Panc1 (cell line): ENCODE measurements around the gene UGT1A5.

ENCODE experiments used
- POLR2AphosphoS5 ChIP-seq: IDR thresholded peaks from 2 replicates; pipeline ENCODE4 v1.6.1; 2012; ENCODE audit warnings: mild to moderate bottlenecking, low read depth, low read length, moderate library complexity
- TCF7L2 ChIP-seq: IDR thresholded peaks from 2 replicates; pipeline ENCODE4 v1.6.1; 2011; ENCODE audit warnings: mild to moderate bottlenecking, low read depth, low read length, inconsistent platforms
- TF ChIP-seq, protein P1 (sequence below): fragments of 450-650 bp; IDR thresholded peaks from 2 replicates; pipeline ENCODE4 v1.5.1; 2017; ENCODE audit warnings: mild to moderate bottlenecking
- TF ChIP-seq, protein P2 (sequence below), 2 experiments: IDR thresholded peaks; 2 replicates each; pipeline ENCODE4 v1.6.1; 2011 to 2012; ENCODE audit warnings: low read depth in 2 of 2, control low read depth in 1 of 2, low read length in 1 of 2, mild to moderate bottlenecking in 1 of 2, moderate library complexity in 1 of 2; ENCODE audit not compliant: insufficient read depth in 1 of 2

DNA sequence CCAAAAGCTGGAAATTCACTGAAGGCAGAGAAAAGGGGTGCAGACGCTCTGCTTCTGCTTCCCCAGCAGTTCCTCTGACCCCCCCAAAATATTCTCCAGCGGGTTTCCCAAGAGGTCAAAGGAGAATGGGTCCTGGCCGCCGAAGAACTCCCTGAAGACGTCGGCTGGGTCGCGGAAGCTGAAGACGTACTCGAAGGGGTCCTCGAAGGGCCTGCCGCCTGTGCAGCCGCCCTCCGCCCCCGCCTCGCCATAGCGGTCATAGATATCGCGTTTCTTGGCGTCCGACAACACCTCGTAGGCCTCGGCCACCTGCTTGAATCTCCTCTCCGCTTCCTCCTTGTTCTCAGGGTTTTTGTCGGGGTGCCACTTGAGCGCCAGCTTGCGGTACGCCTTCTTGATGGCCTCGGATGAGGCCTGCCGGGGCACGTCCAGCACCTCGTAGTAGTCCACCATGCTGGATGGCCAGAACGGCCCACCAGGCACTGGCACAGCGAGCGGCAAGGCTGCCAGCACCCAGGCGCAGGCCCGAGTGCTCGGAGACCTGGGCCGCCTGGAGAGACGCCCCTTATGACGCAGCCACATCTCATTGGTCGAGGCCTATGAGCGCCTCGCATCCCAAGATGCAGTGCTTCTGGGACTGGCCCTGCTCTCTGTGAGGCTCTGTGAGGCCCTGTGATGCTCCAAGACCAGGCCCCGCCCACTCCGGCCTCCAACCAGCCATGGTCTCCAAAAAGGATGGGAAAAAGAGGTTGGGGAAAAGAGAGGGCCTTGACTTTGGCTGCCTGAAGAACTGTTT lies 31.0 kb downstream of the UGT1A5 start:
- TF ChIP-seq, protein P1, sequence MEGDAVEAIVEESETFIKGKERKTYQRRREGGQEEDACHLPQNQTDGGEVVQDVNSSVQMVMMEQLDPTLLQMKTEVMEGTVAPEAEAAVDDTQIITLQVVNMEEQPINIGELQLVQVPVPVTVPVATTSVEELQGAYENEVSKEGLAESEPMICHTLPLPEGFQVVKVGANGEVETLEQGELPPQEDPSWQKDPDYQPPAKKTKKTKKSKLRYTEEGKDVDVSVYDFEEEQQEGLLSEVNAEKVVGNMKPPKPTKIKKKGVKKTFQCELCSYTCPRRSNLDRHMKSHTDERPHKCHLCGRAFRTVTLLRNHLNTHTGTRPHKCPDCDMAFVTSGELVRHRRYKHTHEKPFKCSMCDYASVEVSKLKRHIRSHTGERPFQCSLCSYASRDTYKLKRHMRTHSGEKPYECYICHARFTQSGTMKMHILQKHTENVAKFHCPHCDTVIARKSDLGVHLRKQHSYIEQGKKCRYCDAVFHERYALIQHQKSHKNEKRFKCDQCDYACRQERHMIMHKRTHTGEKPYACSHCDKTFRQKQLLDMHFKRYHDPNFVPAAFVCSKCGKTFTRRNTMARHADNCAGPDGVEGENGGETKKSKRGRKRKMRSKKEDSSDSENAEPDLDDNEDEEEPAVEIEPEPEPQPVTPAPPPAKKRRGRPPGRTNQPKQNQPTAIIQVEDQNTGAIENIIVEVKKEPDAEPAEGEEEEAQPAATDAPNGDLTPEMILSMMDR: no peak
- TF ChIP-seq POLR2AphosphoS5: no peak
- TF ChIP-seq, protein P2, sequence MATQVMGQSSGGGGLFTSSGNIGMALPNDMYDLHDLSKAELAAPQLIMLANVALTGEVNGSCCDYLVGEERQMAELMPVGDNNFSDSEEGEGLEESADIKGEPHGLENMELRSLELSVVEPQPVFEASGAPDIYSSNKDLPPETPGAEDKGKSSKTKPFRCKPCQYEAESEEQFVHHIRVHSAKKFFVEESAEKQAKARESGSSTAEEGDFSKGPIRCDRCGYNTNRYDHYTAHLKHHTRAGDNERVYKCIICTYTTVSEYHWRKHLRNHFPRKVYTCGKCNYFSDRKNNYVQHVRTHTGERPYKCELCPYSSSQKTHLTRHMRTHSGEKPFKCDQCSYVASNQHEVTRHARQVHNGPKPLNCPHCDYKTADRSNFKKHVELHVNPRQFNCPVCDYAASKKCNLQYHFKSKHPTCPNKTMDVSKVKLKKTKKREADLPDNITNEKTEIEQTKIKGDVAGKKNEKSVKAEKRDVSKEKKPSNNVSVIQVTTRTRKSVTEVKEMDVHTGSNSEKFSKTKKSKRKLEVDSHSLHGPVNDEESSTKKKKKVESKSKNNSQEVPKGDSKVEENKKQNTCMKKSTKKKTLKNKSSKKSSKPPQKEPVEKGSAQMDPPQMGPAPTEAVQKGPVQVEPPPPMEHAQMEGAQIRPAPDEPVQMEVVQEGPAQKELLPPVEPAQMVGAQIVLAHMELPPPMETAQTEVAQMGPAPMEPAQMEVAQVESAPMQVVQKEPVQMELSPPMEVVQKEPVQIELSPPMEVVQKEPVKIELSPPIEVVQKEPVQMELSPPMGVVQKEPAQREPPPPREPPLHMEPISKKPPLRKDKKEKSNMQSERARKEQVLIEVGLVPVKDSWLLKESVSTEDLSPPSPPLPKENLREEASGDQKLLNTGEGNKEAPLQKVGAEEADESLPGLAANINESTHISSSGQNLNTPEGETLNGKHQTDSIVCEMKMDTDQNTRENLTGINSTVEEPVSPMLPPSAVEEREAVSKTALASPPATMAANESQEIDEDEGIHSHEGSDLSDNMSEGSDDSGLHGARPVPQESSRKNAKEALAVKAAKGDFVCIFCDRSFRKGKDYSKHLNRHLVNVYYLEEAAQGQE (IDR thresholded peaks at IDR 0.05; ENCODE audit: insufficient read depth in 1 of 2, low read depth in 2 of 2, low read length in 1 of 2): no peak
- no peak for TF ChIP-seq TCF7L2
